WTC11 (cell line): ENCODE data around the gene DMD.

Experiments
- ATF3 ChIP-seq: sonication (generic); formaldehyde crosslinking; conservative IDR thresholded peaks from 2 replicates; pipeline ENCODE4 v1.8.1; 2022; ENCODE audit warnings: mild to moderate bottlenecking, missing genetic modification reagents
- CTCF ChIP-seq: fragments of 200-600 bp; IDR thresholded peaks from 2 replicates; pipeline ENCODE4 v1.8.0; 2022; ENCODE audit warnings: antibody characterized with exemption
- ELF4 ChIP-seq: sonication (generic); formaldehyde crosslinking; IDR thresholded peaks from 2 replicates; pipeline ENCODE4 v1.8.1; 2022; ENCODE audit warnings: low read depth, mild to moderate bottlenecking, moderate library complexity, missing genetic modification reagents
- IRF1 ChIP-seq: sonication (generic); formaldehyde crosslinking; IDR thresholded peaks from 2 replicates; pipeline ENCODE4 v1.8.0; 2023; ENCODE audit warnings: missing genetic modification reagents
- MAX ChIP-seq: sonication (generic); formaldehyde crosslinking; IDR thresholded peaks from 2 replicates; pipeline ENCODE4 v1.8.0; 2022; ENCODE audit warnings: mild to moderate bottlenecking, missing genetic modification reagents
- NR3C1 ChIP-seq: sonication (generic); formaldehyde crosslinking; conservative IDR thresholded peaks from 2 replicates; pipeline ENCODE4 v1.8.1; 2023; ENCODE audit warnings: low read depth, mild to moderate bottlenecking, missing genetic modification reagents
- TP53 ChIP-seq: sonication (generic); formaldehyde crosslinking; IDR thresholded peaks from 2 replicates; pipeline ENCODE4 v1.8.1; 2023; ENCODE audit warnings: mild to moderate bottlenecking, missing genetic modification reagents
- ZNF263 ChIP-seq: sonication (generic); formaldehyde crosslinking; IDR thresholded peaks from 2 replicates; pipeline ENCODE4 v1.8.1; 2022; ENCODE audit warnings: low read depth, mild to moderate bottlenecking, moderate library complexity, missing genetic modification reagents
- ZNF423 ChIP-seq: fragments of 250-450 bp; sonication (Bioruptor Pico); IDR thresholded peaks from 2 replicates; pipeline ENCODE4 v2.1.2; 2022; ENCODE audit warnings: mild to moderate bottlenecking, moderate library complexity

- TF ChIP-seq ATF3 (CRISPR knock-in tag) (no peak), TP53 (no peak), ELF4 (CRISPR knock-in tag) (no peak), IRF1 (CRISPR knock-in tag) (no peak), MAX (CRISPR knock-in tag) (no peak), ZNF263 (CRISPR knock-in tag) (no peak), CTCF (no peak), NR3C1 (no peak), ZNF423 (no peak)
Measured at GRCh38 chrX:32392655-32393054, 818.7 kb downstream of the DMD start.
